Thymus (tissue), 11 donors: ENCODE measurements around the gene CCDC92. TPM values are rescaled to one million over a fixed set of nuclear protein-coding genes. Genes with fewer than 3 reads are reported as not detected.

Experiments used
- DNase-seq, 9 donors: peaks; one replicate each; pipeline ENCODE4 v3.0.0-alpha.2; 2013; ENCODE audit warnings: low spot score in 9 of 9, low read depth in 6 of 9, missing footprints in 1 of 9
- H3K27ac ChIP-seq, 2 donors: one replicate each; pipeline ENCODE4 v1.5.1; 2013; ENCODE audit warnings: control low read depth in 1 of 2, low read depth in 1 of 2, low read length in 1 of 2, mild to moderate bottlenecking in 1 of 2, moderate library complexity in 1 of 2
- H3K27me3 ChIP-seq, 2 donors: one replicate each; pipeline ENCODE4 v1.5.1; 2013; ENCODE audit warnings: low read length in 1 of 2; ENCODE audit not compliant: control insufficient read depth in 2 of 2, insufficient read depth in 1 of 2
- H3K36me3 ChIP-seq, 2 donors: one replicate each; pipeline ENCODE4 v1.5.1; 2013; ENCODE audit warnings: low read length in 1 of 2, mild to moderate bottlenecking in 1 of 2, moderate library complexity in 1 of 2; ENCODE audit not compliant: control insufficient read depth in 2 of 2, insufficient read depth in 2 of 2
- H3K4me1 ChIP-seq, 2 donors: one replicate each; pipeline ENCODE4 v1.5.1; 2013; ENCODE audit warnings: low read length in 2 of 2; ENCODE audit not compliant: control insufficient read depth in 2 of 2, insufficient read depth in 2 of 2
- H3K4me3 ChIP-seq, 2 donors: one replicate each; pipeline ENCODE4 v1.5.1; 2013; ENCODE audit warnings: low read length in 2 of 2, control low read depth in 1 of 2, mild to moderate bottlenecking in 1 of 2
- H3K9me3 ChIP-seq, 2 donors: one replicate each; pipeline ENCODE4 v1.5.1; 2013; ENCODE audit warnings: low read length in 1 of 2, mild to moderate bottlenecking in 1 of 2; ENCODE audit not compliant: control insufficient read depth in 2 of 2, insufficient read depth in 1 of 2
- WGBS: extraction: QIAGEN DNeasy Blood & Tissue Kit; methylation state at CpG from one replicate; pipeline ENCODE4 v1.1.7; 2013; 5-methylcytosine and 5-hydroxymethylcytosine counted together
- polyA plus RNA-seq: library from polyadenylated mRNA; stranded (reverse); fragments of 200-250 nt; gene quantifications from one replicate; pipeline ENCODE4 v1.2.3, GENCODE V29; 2013
- total RNA-seq: library from RNA; stranded (reverse); fragments of 120-200 nt; gene quantifications from one replicate; pipeline ENCODE4 v1.2.4, GENCODE V29; 2013
- donor health status: healthy.

The CCDC92 gene
- total and polyA plus RNA-seq, 2 donors = 4.2 to 34.4 TPM

GRCh38 chr12:123939716-123940626 lies 32.7 kb downstream of the CCDC92 start:
- WGBS = 93% methylated on average over 16 of the region's 16 CpGs
- H3K27me3 ChIP-seq = no peaks in the 10 kb centered on the region
- peaks cover 18 to 42% of the 10 kb centered on the region in 2 donors for H3K4me1 ChIP-seq
- peaks cover 2 to 17% of the 10 kb centered on the region in 2 donors for H3K9me3 ChIP-seq
- no peak overlapping the region for H3K27ac ChIP-seq
- DNase-seq = no peak
- no peak overlapping the region for H3K4me3 ChIP-seq
- H3K36me3 ChIP-seq = peaks cover 35 to 41% of the 10 kb centered on the region in 2 donors

- no peaks in the 10 kb centered on the region for H3K27me3 ChIP-seq
- H3K4me1 ChIP-seq = peaks cover 29 to 44% of the 10 kb centered on the region in 2 donors
- H3K27ac ChIP-seq = peak overlapping the region in 1 of 2 donors; percentile 82
- H3K4me3 ChIP-seq = no peak overlapping the region
- 92% methylated on average over 16 of the region's 16 CpGs for WGBS
- peaks cover 2 to 17% of the 10 kb centered on the region in 2 donors for H3K9me3 ChIP-seq
- no peak for DNase-seq
- peaks cover 31 to 35% of the 10 kb centered on the region in 2 donors for H3K36me3 ChIP-seq
Observed at GRCh38 chr12:123938679-123939480, 33.8 kb downstream of the CCDC92 start.

- Histone ChIP-seq H3K9me3 (peaks cover 2 to 17% of the 10 kb centered on the region in 2 donors), H3K4me1 (peaks cover 38 to 47% of the 10 kb centered on the region in 2 donors), H3K36me3 (peaks cover 31% of the 10 kb centered on the region in 2 donors), H3K27ac (peak overlapping the region; percentile 81 to 82), H3K4me3 (peak overlapping the region; percentile 10 to 14), H3K27me3 (no peaks in the 10 kb centered on the region)
- peak in 5 of 9 donors; percentile 52 to 78 (median 57) for DNase-seq
- 19% methylated on average over 16 of the region's 16 CpGs for WGBS
Observed at GRCh38 chr12:123937707-123938591, 34.7 kb downstream of the CCDC92 start.

GRCh38 chr12:123936956-123937706 lies 35.5 kb downstream of the CCDC92 start:
- Histone ChIP-seq H3K4me1 (peaks cover 45 to 53% of the 10 kb centered on the region in 2 donors), H3K36me3 (peaks cover 24 to 30% of the 10 kb centered on the region in 2 donors), H3K4me3 (no peak overlapping the region), H3K27me3 (no peaks in the 10 kb centered on the region), H3K9me3 (peaks cover 2 to 15% of the 10 kb centered on the region in 2 donors), H3K27ac (peak overlapping the region; percentile 55 to 82)
- 94% methylated on average over 46 of the region's 46 CpGs for WGBS
- DNase-seq = no peak

- Histone ChIP-seq H3K36me3 (peaks cover 17 to 24% of the 10 kb centered on the region in 2 donors), H3K27me3 (no peaks in the 10 kb centered on the region), H3K4me1 (peaks cover 51 to 59% of the 10 kb centered on the region in 2 donors), H3K4me3 (no peak overlapping the region), H3K9me3 (peaks cover 0 to 9% of the 10 kb centered on the region in 2 donors), H3K27ac (no peak overlapping the region)
- DNase-seq = no peak
- 98% methylated on average over 18 of the region's 18 CpGs for WGBS
Observed at GRCh38 chr12:123936471-123936870, 36.2 kb downstream of the CCDC92 start.

- Histone ChIP-seq H3K36me3 (peaks cover 14 to 24% of the 10 kb centered on the region in 2 donors), H3K27ac (no peak overlapping the region), H3K4me1 (peaks cover 56 to 64% of the 10 kb centered on the region in 2 donors), H3K9me3 (peaks cover 0 to 5% of the 10 kb centered on the region in 2 donors), H3K4me3 (no peak overlapping the region), H3K27me3 (no peaks in the 10 kb centered on the region)
- DNase-seq = no peak
- WGBS = 98% methylated on average over 7 of the region's 7 CpGs
Observed at GRCh38 chr12:123935956-123936355, 36.7 kb downstream of the CCDC92 start.

- no peaks in the 10 kb centered on the region for H3K27me3 ChIP-seq
- H3K36me3 ChIP-seq = peaks cover 9 to 19% of the 10 kb centered on the region in 2 donors
- H3K4me3 ChIP-seq = no peak overlapping the region
- DNase-seq = no peak
- WGBS = 91% methylated on average over 9 of the region's 9 CpGs
- H3K9me3 ChIP-seq = peaks cover 0 to 5% of the 10 kb centered on the region in 2 donors
- H3K27ac ChIP-seq = peak overlapping the region in 1 of 2 donors; percentile 53
- H3K4me1 ChIP-seq = peaks cover 66 to 75% of the 10 kb centered on the region in 2 donors
Observed at GRCh38 chr12:123934829-123935228, 37.8 kb downstream of the CCDC92 start.
